22Rv1 (cell line): ENCODE measurements around the gene SUFU.

Experiments used
- ZFX ChIP-seq: fragments of 450-650 bp; IDR thresholded peaks from 2 replicates; pipeline ENCODE4 v1.6.1; 2017; ENCODE audit warnings: antibody characterized with exemption, borderline replicate concordance
- TF ChIP-seq, protein P1 (sequence below): fragments of 450-650 bp; IDR thresholded peaks from 2 replicates; pipeline ENCODE4 v1.5.1; 2017; ENCODE audit warnings: mild to moderate bottlenecking

DNA sequence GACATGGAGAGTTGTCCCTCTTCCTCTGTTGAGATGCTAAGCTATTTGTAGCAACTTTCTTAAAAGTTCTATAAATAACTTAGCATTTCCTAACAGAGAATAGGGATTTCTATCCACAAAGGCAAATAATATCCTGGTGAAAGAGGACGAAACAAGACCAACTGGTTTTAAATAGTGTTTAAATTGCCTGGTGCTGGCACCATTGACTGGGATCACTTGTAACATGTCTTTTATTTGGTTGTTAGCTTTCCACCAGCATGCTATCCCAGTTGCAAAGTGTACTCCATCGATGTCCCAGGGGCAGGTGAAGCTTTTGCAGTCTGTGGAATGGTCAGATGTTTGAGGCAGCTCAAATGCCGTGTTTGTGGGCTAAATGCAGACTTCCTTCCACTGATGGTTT is 3.7 kb downstream of the SUFU start:
- TF ChIP-seq, protein P1, sequence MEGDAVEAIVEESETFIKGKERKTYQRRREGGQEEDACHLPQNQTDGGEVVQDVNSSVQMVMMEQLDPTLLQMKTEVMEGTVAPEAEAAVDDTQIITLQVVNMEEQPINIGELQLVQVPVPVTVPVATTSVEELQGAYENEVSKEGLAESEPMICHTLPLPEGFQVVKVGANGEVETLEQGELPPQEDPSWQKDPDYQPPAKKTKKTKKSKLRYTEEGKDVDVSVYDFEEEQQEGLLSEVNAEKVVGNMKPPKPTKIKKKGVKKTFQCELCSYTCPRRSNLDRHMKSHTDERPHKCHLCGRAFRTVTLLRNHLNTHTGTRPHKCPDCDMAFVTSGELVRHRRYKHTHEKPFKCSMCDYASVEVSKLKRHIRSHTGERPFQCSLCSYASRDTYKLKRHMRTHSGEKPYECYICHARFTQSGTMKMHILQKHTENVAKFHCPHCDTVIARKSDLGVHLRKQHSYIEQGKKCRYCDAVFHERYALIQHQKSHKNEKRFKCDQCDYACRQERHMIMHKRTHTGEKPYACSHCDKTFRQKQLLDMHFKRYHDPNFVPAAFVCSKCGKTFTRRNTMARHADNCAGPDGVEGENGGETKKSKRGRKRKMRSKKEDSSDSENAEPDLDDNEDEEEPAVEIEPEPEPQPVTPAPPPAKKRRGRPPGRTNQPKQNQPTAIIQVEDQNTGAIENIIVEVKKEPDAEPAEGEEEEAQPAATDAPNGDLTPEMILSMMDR: no peak
- no peak for TF ChIP-seq ZFX
